Parathyroid adenoma (tissue), 2 donors: ENCODE measurements around the gene MRPS33.
A peak's percentile ranks its signal among the peaks of the same experiment; 100 is the strongest.

ENCODE experiments used
- H2AFZ ChIP-seq: fragments of 300-600 bp; sonication (generic); one replicate; pipeline ENCODE4 v1.7.0; 2017; ENCODE audit warnings: antibody characterized with exemption, mild to moderate bottlenecking
- H3K27ac ChIP-seq: fragments of 300-600 bp; sonication (generic); one replicate; pipeline ENCODE4 v1.7.0; 2017
- H3K27me3 ChIP-seq: fragments of 300-600 bp; sonication (generic); one replicate; pipeline ENCODE4 v1.7.0; 2017; ENCODE audit warnings: low read length; ENCODE audit not compliant: control insufficient read depth, insufficient read depth
- H3K36me3 ChIP-seq: fragments of 300-600 bp; sonication (generic); one replicate; pipeline ENCODE4 v1.7.0; 2017; ENCODE audit warnings: low read length; ENCODE audit not compliant: control insufficient read depth, insufficient read depth
- H3K4me1 ChIP-seq: fragments of 300-600 bp; sonication (generic); one replicate; pipeline ENCODE4 v1.7.0; 2017; ENCODE audit warnings: control low read depth
- H3K4me2 ChIP-seq: fragments of 300-600 bp; sonication (generic); one replicate; pipeline ENCODE4 v1.7.0; 2017; ENCODE audit warnings: low read length
- H3K4me3 ChIP-seq: fragments of 300-600 bp; sonication (generic); one replicate; pipeline ENCODE4 v1.7.0; 2017; ENCODE audit warnings: low read depth, low read length
- H3K79me2 ChIP-seq: fragments of 300-600 bp; sonication (generic); one replicate; pipeline ENCODE4 v1.7.0; 2017; ENCODE audit warnings: control low read depth
- H3K9ac ChIP-seq: fragments of 300-600 bp; sonication (generic); one replicate; pipeline ENCODE4 v1.7.0; 2017; ENCODE audit warnings: mild to moderate bottlenecking
- H3K9me3 ChIP-seq: fragments of 300-600 bp; sonication (generic); one replicate; pipeline ENCODE4 v1.7.0; 2017; ENCODE audit warnings: low read length; ENCODE audit not compliant: control insufficient read depth
- CTCF ChIP-seq: fragments of 300-600 bp; sonication (generic); IDR thresholded peaks from one replicate; pipeline ENCODE4 v1.7.0; 2017; ENCODE audit warnings: antibody characterized with exemption, mild to moderate bottlenecking
- donor health status: primary hyperparathyroidism.

The MRPS33 gene

GRCh38 chr7:141012696-141013344 is 1.9 kb downstream of the MRPS33 start:
- H3K27me3 ChIP-seq, result no peaks in the 10 kb centered on the region
- H3K4me2 ChIP-seq, result peak overlapping the region; percentile 29
- H3K27ac ChIP-seq, result peak overlapping the region; percentile 97
- H3K36me3 ChIP-seq, result no peaks in the 10 kb centered on the region
- no peaks in the 10 kb centered on the region for H3K79me2 ChIP-seq
- no peak overlapping the region for H2AFZ ChIP-seq
- no peak for TF ChIP-seq CTCF
- no peaks in the 10 kb centered on the region for H3K9me3 ChIP-seq
- H3K4me1 ChIP-seq, result peaks cover 36% of the 10 kb centered on the region
- no peak overlapping the region for H3K9ac ChIP-seq
- no peak overlapping the region for H3K4me3 ChIP-seq

- Histone ChIP-seq H3K9me3 (no peaks in the 10 kb centered on the region), H3K4me2 (peak overlapping the region; percentile 31), H2AFZ (no peak overlapping the region), H3K27ac (peak overlapping the region; percentile 97), H3K4me1 (peaks cover 36% of the 10 kb centered on the region), H3K79me2 (no peaks in the 10 kb centered on the region), H3K36me3 (no peaks in the 10 kb centered on the region), H3K4me3 (no peak overlapping the region), H3K27me3 (no peaks in the 10 kb centered on the region), H3K9ac (no peak overlapping the region)
- TF ChIP-seq CTCF, result peak; percentile 57
These were observed 2.6 kb downstream of the MRPS33 start for GRCh38 chr7:141012044-141012685.

- H3K4me3 ChIP-seq, result no peak overlapping the region
- H3K4me1 ChIP-seq, result peaks cover 36% of the 10 kb centered on the region
- no peak overlapping the region for H3K9ac ChIP-seq
- no peaks in the 10 kb centered on the region for H3K79me2 ChIP-seq
- H3K4me2 ChIP-seq, result peak overlapping the region; percentile 31
- peak overlapping the region; percentile 76 for H3K27ac ChIP-seq
- no peak overlapping the region for H2AFZ ChIP-seq
- no peaks in the 10 kb centered on the region for H3K36me3 ChIP-seq
- TF ChIP-seq CTCF, result no peak
- H3K9me3 ChIP-seq, result no peaks in the 10 kb centered on the region
- H3K27me3 ChIP-seq, result no peaks in the 10 kb centered on the region
These were observed 3.3 kb downstream of the MRPS33 start for GRCh38 chr7:141011443-141011842.

GRCh38 chr7:141003172-141004065 is 11.3 kb downstream of the MRPS33 start:
- Histone ChIP-seq H3K4me1 (no peaks in the 10 kb centered on the region), H3K79me2 (no peaks in the 10 kb centered on the region), H3K4me3 (no peak overlapping the region), H2AFZ (no peak overlapping the region), H3K9ac (no peak overlapping the region), H3K4me2 (no peak overlapping the region), H3K36me3 (no peaks in the 10 kb centered on the region), H3K27ac (no peak overlapping the region), H3K27me3 (no peaks in the 10 kb centered on the region), H3K9me3 (no peaks in the 10 kb centered on the region)
- TF ChIP-seq CTCF, result no peak
